ENCODE measurements around the gene MX2.
"Not testable (repeated sequence)": the region's sequence is repeated elsewhere in the genome, so short reads cannot be mapped to it uniquely, and the experiment has no call there.

Gene MX2

GRCh38 chr21:41390043-41390639, 28.3 kb downstream of the MX2 start:
- DNase-seq: no peak

DNA sequence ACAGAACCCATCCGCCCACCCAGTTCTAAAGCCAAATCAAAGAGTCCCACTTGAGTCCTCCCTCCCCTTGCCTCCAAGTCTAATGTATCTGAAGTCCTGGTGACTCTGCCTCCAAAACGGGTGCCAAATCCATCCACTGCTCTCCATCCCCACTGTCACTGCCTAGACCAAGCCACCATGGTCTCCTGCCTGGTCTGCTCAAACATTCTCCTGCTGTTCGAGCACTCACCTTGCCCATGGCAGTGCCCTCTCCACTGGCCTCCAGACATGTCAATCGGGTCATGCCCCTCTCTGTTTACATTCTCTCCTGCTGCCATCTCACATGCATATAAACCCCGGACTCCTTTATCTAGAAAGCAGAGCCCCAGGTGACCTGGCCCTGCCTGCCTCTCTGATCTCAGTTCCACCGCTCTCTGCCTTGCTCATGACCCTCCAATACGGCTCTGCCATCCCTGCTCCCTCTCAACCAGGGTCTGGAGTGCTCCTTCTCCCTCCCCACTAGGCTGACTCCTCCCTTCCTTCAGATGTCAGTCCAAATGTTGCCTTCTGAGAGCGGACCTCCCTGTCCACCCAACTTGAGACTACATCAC, 32.1 kb downstream of the MX2 start:
- no peak for DNase-seq

- DNase-seq: no peak
These were observed 34.8 kb downstream of the MX2 start for GRCh38 chr21:41396558-41397075.

GRCh38 chr21:41397471-41397891, 35.7 kb downstream of the MX2 start:
- no peak for DNase-seq

DNA sequence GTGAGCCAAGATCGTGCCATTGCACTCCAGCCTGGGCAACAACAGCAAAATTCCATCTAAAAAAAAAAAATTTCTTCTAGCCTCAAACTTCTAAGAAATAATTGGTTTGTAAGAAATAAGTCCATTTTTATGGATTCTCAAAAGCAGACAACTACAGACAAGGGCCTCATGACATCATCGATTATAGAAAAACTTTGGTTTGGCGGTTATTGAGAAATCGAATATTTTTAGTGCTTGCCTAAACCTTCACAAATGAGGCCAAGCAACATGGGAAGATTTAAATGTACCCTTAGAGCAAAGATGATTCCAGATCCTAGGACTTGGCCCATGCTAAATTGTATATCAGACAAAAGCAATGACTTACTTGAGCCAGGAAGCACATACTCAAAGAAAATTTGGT, 36.4 kb downstream of the MX2 start:
- no peak for DNase-seq

DNA sequence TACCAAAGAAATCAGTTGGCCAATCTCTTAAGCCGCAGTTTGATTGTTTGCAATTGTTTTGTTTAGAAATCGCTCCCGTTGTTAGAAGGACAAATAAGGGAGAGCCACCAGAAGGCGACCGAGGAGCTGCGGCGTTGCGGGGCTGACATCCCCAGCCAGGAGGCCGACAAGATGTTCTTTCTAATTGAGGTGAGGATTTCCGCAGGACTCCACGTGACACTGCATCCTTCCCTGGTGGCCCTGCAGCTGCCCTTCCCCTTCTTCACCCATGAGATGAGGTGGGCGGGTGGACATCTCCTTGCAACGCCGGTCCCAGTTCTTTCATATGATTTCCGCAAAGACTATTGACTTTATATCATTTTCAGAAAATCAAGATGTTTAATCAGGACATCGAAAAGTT, 37.0 kb downstream of the MX2 start:
- no peak for DNase-seq

DNA sequence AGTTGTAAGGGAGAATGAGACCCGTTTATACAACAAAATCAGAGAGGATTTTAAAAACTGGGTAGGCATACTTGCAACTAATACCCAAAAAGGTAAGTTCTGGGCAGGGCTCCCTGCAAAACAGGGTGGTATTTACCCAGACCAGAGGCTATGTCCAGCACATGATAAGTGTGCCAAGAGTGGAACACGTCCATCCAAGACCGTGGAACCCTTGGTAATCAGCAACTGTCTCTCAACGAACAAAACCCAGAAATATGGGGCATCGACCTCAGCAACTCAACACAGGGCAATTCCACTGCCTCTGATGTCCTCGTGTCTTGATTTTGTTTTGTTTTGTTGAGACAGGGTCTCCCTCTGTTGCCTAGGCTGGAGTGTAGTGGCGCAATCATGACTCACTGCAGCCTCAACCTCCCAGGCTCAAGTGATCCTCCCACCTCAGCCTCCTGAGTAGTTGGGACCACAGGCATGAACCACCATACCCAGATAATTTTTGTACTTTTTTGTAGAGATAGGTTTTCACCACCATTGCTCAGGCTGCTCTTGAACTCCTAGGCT, 37.5 kb downstream of the MX2 start:
- DNase-seq: no peak

DNA sequence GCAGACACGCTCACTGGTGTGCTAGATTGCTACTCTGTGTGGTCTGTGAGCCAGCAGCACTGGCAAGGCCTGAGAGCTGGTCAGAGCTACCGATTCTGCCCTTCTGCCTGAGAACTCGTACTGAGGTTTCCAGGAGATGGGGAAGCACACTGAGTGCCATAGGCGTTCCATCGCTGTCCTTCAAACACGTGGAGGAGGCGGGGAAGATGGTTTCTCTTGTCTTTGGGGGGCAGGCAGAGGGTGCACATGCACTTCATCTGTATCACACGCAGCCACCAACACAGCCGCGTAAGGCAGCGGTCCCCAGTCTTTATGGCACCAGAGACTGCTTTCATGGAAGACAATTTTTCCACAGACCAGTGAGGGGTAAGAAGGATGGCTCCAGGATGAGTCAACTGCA, 40.4 kb downstream of the MX2 start:
- DNase-seq: no peak

GRCh38 chr21:41402796-41403195, 41.0 kb downstream of the MX2 start:
- DNase-seq: no peak

DNA sequence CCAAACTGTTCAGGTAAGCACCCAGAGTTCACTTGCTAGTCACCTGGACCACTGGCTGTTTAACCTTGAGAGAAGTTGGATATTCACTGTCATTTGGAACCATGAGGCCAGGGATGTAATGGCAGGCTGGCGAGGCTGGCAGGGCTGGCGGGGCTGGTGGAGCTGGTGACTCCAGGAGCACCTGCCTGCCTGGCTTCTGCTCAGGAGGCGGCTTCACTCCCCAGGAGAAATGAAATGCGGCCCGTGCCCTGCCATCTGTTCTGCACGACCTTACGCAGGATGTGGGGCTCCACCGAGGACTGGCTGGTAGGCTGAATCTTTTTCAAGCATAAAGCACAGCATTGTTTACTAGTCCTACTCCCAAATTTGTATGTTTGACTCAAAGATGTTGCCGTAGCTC, 41.5 kb downstream of the MX2 start:
- DNase-seq: no peak

DNA sequence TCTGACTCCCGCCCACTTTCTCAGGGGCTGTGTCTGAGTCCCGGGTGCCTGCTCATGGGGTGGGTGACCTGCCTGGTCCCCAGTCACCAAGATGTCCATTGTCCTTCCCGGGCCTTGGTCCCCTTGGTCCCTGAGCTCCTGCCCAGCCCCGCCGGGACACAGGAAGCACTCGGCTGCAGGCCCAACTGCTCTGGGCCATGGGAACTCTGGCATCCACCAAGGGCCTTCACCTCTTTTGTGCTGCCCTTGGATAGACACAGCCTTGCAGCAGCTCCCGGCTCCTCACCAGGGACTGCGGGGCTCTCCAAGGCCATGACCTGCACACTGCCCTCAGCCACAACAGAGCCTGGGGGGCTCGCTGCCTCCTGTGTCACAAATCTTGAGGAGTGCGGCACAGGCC, 42.1 kb downstream of the MX2 start:
- DNase-seq: no peak

DNA sequence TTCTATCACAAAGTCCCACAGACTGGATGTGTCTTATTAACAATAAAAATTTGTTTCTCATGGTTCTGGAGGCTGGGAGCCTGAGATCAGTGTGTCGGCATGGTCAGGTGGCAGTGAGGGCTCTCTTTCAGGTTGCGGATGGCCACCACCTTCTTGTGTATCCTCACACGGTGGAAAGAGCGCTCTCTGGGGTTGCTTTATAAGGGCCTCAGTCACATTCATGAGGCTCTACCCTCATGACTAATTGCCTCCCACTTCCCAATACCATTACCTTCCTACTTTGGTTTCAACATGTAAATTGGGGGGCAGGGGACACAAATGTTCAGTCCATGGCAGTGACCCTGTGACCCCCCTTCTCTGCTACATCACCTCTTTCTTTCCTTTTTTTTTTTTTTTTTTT, 43.5 kb downstream of the MX2 start:
- no peak for DNase-seq

GRCh38 chr21:41406340-41406739, 44.5 kb downstream of the MX2 start:
- DNase-seq: no peak

GRCh38 chr21:41407541-41408460, 46.0 kb downstream of the MX2 start:
- no peak for DNase-seq

- no peak for DNase-seq
These were observed 48.5 kb downstream of the MX2 start for GRCh38 chr21:41410361-41410760.

DNA sequence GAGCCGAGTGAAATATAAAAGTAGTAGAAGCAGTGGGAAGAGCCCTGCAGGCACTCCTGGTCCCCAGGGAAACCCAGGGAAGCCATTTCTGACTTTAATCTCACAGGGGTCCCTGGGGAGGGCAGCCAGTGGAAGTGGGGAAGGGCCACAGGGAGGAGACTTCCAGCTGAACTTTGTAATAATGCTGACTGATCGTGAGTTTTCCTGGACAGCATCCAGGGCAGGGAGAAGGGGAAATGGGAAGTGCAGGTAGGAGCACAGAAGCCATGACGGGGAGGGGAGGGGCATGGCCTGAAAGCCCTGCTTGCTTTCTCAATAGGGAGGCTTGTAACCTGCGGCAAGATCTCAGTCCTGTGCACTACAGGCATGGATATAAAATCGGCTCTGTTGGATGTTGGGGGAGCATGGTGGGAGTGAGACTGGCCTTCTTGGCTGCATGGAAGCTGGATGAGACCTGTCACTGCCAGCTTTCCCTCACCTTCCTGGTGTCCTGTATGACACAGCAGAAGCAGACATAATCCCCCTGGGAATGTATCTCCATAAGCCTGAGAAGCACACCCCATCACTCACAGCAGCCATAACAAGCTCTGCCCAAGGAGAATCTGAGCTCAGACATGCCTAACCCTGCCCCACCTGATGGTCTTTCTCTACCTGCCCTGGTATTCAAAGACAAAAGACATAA, 49.1 kb downstream of the MX2 start:
- DNase-seq: no peak

DNA sequence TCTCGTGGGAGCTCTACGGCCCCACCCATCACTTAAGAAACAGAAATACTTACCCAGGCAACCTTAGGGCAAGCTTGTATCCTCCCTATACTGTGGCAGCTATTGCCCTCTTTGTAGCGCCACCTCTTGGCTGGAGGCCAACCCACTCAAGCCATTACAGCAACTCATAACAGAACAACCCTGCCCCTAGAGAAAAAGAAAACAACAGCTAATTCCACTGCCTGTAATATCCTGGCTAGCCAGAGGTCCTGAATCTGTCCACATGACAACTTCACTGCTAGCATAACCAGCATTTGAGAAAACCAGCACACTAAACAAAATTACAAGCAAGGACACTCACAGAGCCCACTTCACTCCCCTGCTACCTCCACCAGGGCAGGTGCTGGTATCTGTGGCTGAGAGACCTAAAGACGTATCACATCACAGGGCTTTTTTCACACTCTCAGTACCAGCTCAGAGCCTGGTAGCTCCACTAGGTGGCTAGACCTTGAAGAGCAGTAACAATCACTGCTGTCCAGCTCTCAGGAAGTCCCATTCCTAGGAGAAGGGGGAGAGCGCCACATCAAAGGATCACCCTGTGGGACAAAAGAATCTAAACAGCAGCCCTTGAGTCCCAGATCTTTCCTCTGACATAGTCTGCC, 49.7 kb downstream of the MX2 start:
- peak; percentile 17 for DNase-seq

DNA sequence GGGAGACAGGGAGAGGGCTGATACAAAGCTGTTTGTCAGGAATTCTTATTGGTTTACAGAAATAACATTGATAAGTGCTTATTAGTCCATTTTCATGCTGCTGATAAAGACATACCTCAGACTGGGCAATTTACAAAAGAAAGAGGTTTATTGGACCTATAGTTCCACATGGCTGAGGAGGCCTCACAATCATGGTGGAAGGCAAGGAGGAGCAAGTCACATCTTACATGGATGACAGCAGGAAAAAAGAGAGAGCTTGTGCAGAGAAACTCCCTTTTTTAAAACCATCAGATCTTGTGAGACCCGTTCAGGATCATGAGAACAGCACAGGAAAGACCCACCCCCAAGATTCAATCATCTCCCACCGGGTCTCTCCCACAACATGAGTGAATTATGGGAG, 55.7 kb downstream of the MX2 start:
- DNase-seq: not testable (repeated sequence)

DNA sequence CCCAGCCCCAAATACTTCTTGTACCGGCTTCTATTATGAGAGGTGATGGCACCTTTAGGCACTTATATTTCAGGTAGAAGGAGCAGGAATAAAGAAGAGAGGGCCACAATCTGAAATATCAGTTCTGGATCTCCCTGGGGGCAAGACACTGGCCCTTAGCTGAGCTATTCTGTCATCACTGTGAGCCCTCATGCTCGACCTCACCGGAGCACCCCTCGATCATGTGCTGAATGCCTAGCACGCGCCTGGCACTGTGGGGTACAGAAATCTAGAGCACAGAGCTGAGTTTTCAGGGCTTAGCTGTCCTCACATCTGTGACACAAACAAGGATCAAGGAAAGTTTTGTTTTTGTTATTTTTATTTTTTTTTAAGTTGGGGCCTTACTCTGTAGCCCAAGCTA, 56.6 kb downstream of the MX2 start:
- DNase-seq: no peak

GRCh38 chr21:41418956-41419680, 57.3 kb downstream of the MX2 start:
- no peak for DNase-seq

All from stimulated activated CD4-positive, alpha-beta T cell treated with anti-CD3 and anti-CD28 coated beads, Interleukin-15, amount 100 ng/mL, for 24 hours (primary cell).